Activated T-cell treated with anti-CD3 and anti-CD28 coated beads for 4 hours (primary cell): Measurements from ENCODE around the gene DOK7.

ENCODE experiments used
- DNase-seq: peaks from one replicate; pipeline ENCODE4 v3.0.0-alpha.2; 2020

Gene DOK7

DNA sequence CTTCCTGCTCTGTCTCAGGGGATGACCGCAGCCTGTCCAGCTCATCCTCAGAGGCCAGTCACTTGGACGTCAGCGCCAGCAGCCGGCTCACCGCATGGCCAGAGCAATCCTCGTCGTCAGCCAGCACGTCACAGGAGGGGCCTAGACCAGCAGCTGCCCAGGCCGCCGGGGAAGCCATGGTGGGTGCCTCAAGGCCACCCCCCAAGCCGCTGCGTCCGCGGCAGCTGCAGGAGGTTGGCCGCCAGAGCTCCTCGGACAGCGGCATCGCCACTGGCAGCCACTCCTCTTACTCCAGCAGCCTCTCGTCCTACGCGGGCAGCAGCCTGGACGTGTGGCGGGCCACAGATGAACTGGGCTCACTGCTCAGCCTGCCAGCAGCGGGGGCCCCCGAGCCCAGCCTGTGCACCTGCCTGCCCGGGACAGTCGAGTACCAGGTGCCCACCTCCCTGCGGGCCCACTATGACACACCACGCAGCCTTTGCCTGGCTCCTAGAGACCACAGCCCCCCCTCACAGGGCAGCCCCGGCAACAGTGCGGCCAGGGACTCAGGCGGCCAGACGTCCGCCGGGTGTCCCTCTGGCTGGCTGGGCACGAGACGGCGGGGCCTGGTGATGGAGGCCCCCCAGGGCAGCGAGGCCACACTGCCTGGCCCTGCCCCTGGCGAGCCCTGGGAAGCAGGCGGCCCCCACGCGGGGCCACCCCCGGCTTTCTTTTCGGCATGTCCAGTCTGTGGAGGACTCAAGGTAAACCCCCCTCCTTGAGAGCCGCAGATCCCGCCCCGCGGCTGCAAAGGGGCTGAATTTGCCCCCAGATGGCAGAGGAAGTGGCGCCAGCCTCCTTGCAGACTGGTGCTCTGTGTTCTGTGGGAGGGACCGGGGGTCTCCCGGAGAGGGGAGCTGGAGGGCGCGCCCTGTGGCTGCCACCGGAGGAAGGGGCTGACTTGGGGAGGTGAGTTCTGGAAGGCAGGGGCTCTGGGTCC is 29.9 kb downstream of the DOK7 start:
- DNase-seq: no peak

DNA sequence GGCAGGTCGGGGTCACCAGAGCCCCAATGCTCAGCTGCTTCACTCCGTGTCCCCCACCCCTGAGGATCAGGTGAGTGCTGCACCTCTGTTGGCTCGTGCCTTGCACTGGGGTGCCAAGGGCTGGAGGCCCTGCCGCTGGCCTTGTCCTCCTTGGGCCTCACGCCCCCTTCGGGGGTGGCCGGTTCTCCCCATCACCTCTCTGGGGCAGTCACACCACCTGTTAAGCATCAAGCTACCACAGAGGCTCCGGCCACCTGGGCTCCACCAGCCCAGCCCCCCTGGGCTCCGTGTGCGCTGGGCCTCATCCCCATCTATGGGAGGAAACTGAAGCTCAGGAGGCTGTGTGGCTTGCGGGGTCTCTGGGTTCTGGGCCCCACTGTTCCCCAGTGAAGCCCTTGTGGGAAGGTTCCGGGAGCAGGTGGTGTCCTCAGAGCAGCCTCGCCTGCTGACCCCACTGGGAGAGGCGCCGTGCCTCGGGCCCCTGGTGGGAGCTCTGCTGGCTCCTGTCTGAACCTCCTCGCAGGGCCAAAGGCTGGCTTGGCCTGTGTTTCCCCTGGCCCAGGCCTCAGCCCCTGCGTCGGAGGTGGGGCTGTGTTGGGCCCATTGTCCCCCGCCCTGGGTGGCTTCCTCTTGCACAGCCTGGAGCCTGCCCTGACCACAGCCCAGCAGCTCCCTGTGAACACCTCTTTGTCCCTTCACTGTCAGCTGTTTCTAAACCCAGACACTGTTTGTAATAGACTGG is 30.8 kb downstream of the DOK7 start:
- no peak for DNase-seq

DNA sequence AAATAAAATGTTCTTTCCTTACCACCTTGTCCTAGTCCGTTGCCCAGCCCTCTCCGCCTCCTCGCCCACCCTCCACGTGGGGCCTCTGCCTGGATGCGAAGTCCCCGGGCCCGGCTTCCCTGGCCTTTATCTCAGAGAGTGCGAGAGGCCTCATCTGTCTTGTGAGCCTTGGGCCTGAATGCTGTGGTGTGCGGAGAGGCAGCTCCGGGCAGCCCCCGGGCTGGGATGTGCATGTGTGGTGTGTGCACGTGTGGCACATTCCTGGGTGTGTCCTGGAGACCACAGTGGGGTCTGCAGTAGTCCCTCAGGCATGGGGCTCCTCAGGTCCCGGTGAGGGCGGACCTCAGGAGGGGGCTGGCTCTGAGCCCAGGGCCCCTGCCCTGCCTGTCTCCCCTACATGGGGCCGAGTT is 31.4 kb downstream of the DOK7 start:
- DNase-seq: no peak

DNA sequence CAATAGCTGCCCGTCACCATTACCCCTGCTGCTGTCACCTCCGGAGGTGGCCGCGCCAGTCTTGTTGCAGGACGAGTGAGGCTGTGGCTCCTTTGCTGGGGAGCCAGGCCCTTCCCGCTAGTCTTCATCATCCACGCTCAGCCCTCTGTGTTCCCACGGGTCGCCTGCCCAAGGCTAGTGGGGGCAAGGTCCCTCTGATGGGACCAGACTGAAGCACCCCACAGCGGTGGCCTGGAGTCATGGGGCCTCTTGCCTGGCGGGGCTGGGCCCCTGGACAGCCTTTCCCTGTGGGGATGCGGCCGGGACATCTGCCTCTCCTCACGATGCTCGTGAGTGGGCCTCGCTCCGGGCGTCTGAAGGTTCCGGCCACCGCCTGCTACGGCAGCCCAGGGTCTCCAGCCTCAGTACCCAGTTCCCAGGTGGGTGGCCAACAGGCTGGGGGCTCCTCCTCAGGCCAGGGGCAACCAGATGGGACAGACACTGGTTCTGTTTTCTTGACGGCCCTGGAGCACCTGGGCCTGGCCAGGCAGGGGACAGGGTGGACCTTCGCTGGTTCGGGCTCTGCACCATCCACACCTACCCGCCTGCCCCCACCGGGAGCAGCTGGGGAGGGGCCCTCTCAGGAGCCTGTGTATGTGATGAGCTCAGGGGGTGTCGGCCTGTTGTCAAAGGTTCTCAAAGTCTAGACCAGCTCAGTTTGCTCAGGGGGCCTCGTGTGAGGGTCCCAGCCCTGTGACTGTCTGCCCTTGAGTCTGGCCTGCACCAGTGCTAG is 32.3 kb downstream of the DOK7 start:
- no peak for DNase-seq

DNA sequence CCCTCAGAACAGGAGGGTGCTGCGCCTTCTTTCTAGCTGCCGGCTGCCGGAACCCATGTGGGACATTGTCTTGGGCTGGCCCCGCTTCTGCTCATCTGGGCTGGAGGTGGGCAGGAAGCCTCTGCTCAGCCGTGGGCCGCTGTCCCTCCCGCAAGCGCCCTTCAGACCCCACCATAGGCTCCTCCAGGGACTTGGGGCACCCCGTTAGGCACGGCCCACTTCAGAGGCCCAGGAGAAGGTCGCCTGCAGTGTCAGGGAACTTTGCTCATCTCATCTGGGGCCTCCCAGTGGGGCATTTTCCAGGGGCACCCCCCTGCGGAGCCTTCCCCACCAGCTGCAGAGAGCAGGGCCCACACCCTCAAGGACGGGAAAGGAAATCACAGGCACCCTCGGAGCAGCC is 32.9 kb downstream of the DOK7 start:
- no peak for DNase-seq

DNA sequence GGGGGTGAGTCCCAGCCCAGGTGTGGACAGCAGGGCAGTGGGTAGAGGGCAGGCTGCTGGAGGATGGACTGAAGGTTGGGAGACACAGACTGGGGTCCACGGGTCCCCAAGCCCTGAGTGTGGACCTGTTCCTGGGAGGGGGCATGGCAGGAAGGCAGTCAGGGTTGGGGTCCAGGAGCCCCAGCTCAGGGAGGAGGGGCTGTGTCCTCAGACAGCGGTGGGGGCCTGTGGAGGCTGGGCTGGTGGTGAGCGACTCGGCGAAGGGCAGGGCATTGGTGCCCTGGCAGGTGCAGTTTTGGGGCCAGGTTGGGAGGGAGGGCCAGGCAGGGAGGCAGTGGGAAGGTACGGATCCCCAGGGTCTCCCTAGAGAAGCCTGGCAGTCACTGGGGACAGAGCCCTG is 34.0 kb downstream of the DOK7 start:
- no peak for DNase-seq

DNA sequence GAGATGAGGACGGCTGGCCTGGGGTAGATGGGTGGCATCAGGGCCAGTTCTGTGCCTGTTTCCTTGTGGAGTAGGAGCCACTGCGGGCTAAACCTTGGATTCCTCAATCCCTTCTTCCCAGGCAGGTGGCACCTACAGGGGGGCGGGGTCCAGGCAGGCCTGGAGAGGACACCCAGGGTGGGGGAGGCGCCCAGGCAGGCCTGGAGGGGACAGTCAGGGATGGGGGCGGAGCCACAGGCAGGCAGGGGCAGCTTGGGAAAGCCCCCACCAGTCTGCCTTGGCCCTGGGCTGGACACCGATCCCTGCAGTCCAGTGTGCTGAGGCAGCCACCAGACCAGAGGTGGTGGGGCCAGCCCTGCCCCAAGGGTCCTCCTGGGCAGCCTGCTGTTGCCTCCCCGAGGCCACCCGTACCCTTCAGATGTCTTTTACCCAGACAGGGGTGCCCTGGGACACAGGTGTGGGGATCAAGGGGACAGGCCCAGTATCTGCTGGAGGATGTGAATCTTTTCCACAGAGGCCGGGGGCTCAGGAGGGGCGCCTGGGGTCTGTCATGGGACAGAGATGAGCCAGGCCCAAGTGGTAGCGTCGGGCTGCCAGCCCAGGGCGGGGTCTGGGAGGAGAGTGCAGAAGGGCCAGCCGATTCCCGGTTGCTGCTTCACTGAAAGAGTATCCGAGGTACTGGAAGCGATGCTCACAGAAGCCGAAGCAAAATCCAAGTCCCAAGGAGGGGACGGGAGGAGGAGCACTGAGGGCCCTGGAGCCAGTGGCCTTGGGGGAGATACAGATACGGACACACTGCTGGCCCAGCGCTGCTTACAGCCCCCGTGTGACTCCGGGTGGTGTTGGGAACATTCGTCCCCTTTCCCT is 34.6 kb downstream of the DOK7 start:
- DNase-seq: no peak

DNA sequence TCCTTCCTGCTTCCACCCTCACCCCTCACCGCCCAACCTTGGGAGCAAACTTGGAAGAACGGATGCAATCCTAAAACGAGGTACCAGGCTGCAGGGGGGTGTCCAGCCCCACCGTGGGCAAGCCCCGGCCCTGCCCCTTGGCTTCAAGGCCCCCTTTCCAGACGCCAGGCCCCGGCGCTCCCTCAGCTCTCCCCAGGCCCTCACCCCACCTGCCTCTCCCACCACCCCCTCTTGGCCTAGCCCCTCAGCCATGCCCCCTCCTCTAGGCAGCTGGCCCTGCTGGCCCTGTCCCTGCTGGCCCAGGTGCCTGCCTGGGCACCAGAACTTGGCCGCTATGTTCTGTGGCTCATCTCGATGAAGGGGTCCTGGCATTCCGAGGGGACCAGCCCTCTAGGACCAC is 35.3 kb downstream of the DOK7 start:
- no peak for DNase-seq

DNA sequence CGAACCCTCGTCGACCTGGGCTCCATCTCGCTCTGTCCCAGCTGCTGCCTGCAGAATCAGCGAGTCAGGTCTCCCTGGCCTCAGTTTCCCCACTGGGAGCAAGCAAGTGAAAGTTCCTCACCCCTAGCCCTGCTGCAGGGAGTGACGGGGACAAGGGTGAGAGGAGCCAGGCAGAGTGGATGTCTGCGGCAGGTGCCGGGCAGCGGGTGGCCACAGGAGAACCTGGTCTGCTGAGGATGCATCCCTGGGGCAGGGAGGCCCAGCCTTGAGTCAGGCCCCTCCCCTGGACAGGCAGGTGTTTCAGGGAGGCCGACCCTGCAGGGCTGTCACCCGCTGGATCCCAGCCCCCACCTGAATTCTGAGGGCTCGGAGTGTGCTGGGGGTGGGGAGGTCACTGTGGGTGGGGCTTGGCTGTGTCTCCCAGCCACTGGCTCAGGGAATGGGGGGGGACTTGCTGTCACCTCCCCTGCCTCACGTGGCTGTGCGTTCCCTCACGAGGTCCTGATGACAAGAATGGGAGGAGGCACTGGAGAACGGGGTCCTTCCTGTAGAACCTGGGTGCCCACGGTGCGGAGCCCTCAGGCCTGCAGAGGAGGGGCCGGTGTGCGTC is 35.9 kb downstream of the DOK7 start:
- DNase-seq: no peak

DNA sequence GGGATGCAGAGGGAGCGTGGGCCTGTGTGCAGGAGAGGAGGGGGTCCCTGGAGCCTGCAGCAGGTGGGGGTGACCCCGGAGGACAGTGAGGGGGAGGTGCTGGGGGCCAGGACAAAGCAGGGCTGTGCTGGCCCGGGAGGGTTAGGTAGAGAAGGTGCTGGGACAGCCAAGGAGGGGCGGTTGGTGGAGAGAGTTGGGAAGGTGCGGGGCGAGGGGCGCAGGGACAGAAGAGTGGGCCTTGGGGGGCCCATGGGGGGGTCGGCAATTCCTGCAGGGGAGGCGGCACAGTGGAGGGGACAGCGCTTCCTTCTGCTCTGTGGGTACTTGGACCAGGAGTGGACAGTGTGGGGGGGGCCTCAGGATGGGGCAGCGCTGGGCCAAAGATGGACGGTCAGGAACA is 36.6 kb downstream of the DOK7 start:
- DNase-seq: no peak

DNA sequence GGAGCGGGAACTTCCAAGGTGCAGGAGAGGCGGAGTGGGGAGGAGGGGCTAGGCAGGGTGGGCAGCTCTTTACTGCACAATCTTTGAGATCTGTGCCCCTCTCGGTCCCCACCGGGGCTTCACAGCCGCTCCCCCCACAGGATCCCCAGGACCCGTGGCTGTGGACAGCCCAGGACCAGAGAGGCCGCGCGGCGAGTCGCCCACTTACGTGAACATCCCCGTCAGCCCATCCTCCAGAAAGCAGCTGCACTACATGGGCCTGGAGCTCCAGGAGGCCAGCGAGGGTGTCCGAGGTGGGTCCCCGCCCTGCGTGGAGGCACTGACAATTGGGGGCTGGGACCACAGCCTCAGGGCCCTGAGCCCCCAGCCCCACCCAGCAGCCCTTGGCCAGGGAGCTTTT is 37.0 kb downstream of the DOK7 start:
- DNase-seq: no peak

DNA sequence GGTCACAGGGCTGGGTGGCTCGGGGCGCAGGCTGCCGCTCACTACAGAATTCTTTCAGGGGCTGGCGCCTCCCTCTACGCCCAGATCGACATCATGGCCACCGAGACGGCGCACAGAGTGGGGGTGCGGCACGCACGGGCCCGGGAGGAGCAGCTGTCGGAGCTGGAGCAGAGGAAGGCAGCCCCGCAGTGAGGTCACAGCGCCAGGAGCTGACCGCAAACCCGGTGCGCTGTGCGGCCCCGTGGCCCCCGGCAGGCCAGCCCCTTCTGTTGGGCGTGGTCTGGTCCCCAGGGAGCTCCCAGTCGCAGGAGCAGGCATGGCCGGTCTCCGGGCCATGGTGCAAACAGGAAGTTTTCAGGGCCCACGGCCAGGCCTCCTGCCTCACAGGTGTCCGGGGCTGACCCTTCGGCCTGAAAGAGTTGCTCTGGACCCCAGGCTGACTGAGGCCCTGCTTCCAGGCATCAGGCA is 37.6 kb downstream of the DOK7 start:
- no peak for DNase-seq

DNA sequence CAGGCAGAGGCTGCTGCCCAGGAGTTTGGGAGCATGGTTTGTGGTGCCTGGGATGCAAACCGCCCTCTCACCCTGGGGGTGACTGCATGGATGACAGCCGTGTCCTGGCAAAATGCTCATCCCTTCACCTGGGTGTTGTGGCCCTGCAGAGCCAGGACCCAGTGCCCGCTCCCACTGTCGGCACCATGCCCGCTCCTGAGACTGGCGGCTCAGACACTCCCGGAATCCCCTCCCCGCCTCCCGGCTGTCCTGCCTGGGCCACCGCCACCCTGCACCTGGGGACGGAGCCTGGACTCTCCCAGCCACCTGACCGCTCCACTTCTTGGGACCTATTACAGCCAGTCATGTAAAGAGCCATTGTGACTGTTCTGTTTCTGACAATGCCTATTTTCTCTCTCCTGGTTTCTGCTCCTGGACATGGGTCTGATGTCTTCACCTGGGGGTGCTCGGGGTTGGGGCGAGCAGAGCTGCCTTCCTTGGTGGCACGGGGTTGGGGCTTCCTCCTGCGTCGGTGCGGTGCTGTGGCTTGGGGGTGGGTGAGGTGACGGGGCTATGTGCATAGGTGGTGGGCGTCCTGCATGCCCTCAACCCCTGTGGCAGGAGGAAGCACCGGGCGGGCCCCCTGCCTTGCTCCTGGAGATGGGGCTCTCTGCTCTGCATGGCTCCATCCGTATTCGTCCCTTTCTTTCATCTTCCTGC is 38.2 kb downstream of the DOK7 start:
- no peak for DNase-seq

DNA sequence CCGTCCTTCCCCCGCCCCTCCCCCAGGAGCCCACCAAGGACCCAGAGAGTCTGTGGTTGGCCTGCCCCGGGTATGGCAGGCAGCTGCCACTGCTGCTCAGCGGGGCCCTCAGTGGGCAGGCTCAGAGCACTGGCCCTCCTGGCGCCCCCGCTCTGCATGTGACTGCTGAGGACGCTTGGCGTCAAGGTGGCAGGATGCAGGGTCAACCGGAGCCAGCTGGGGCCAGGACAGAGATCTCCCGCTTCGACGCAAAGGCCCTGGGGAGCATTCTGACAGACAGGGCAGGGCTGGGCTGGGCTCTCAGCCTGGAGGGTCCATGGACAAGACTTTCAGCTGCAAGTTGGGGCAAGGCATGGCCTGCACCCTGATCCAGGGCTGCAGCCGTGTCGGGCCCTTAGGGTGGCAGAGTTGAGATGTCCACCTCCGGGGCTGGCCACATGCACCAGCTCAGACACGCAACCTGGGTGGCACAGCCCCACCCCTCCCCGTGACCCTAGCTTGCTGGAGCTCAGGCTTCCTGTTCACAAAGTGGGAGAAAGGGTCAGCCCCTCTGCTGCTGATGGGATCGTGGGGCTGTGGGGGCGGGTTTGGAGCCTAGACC is 38.8 kb downstream of the DOK7 start:
- no peak for DNase-seq

DNA sequence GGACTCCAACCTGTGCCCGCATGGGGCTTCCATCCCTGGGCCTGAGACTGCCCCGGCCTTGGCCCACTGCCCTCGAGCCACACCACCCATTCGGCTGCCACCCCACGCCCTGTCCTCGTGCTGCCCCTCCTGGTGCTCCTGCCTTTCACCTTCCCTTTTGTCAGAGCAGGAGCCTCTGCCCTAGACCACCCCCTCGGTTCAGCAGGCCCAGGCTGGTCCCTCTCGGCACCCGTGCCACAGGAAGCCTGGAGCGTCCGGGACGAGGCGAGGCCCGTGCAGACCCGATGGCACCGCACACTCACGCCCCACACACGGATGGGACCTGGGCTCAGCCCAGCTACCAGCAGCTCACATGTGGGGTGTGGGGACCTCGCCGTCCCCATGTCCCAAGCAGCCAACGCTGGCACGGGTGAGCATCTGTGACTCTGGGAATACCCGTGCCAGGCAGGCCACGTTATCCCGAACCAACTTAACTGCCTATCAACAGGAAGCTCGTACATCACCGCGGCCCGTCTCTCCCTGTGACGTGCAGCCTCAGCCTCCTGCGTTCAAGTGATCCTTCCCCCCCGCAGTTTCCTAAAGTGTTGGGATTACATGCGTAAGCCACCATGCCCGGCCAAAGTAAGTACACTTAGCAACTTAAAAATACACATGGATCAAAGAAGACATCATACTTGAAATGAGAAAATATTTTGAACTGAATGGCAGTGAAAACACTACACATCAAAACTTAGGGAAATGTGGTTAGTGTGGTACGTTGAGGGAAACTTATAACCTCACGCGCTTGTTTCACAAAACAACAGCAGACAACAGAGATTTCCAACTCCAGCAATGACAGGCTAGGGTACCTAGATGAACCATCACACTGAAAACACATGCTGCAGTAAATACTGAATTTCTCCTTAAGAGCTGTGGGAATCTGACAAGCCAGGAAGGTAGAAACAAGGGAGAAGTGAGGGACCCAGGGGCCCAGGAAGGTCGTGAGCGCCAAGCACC is 40.1 kb downstream of the DOK7 start:
- no peak for DNase-seq

DNA sequence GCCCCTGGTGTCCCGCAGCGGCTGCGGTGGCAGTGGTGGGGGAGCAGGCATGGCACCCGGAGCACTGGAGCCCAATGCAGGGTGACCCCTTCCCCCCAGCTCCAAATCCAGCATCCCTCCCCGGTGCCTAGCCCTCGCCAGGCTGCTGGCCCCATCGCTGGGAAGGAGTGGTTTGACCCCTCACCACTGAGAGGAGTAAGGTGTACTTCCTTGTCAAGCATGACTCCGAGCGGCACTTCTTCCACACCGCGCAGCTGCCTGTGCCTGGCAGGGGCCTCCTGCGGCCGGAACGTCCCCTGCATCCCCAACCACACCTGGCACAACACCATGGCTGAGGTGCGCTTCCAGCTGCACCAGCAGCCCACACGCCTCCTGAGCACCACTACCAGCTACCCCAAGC is 42.1 kb downstream of the DOK7 start:
- DNase-seq: no peak

DNA sequence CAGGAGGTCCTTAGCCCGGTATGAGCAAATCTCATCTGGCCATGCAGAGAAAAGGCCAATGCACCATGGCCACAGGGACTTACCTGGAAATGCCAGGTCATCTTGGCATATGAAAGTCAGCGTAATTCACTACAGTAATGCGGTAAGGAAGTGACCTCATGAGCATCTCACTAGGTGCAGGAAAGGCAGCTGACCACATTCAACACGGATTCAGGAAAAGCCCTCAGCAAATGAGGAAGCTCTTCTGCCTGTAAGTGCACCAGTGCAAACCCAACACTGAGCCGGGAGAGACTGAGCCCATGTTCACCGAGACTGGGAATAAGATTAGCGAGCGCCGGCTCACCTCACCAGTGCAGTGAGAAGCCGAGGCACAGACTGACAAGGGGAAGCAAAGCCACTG is 45.4 kb downstream of the DOK7 start:
- no peak for DNase-seq

DNA sequence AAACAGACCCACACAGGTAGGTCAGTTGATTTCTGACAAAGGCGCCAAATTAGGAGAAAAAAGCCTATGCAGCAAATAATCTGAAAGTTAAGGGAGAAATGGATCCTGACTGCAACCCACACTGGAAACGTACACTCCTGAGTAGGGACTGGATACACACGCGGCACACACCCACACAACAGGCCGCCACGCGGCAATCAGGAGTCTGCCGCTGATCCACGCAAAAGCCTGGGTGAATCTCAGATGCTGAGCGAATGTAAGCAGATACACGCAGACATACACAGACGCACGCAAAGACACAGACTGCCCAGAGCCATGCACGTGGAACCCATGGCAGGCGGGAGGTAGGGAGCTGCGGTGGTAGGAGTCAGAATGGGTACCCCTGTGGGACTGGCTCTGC is 47.4 kb downstream of the DOK7 start:
- DNase-seq: no peak

DNA sequence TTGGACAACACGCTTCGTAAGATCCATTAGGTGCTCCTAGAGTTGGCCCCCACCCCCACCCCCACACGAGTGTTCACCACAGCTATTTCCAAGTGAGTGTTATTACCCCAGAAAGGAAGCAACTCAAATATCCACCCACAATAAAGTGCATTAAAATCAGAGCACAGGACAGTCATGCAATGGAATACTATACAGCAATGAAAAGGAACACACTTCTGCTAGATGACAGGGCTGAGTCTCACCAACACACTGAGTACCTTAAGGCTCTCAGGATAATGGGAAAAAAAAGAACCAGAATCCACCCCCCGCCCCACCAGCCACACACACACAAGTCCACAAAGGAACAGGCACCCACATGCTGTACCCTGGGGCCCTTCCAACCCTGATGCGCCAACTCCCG is 48.1 kb downstream of the DOK7 start:
- DNase-seq: no peak
